Body of pancreas (tissue), 4 donors: ENCODE measurements around the gene PIP5K1A.

Experiments used
- POLR2A ChIP-seq, 3 donors: fragments of 450-650 bp; IDR thresholded peaks; one replicate each; pipeline ENCODE4 v1.6.1; 2016; ENCODE audit warnings: antibody characterized with exemption in 3 of 3, mild to moderate bottlenecking in 2 of 3
- TF ChIP-seq, protein P1 (sequence below), 7 experiments: fragments of 450-650 bp in 4 of 7; fragments of 200-600 bp in 3 of 7; sonication (generic) in 3 of 7; IDR thresholded peaks; one replicate each; pipeline ENCODE4 v1.5.1; 2016 to 2019; ENCODE audit warnings: antibody characterized with exemption in 7 of 7

DNA sequence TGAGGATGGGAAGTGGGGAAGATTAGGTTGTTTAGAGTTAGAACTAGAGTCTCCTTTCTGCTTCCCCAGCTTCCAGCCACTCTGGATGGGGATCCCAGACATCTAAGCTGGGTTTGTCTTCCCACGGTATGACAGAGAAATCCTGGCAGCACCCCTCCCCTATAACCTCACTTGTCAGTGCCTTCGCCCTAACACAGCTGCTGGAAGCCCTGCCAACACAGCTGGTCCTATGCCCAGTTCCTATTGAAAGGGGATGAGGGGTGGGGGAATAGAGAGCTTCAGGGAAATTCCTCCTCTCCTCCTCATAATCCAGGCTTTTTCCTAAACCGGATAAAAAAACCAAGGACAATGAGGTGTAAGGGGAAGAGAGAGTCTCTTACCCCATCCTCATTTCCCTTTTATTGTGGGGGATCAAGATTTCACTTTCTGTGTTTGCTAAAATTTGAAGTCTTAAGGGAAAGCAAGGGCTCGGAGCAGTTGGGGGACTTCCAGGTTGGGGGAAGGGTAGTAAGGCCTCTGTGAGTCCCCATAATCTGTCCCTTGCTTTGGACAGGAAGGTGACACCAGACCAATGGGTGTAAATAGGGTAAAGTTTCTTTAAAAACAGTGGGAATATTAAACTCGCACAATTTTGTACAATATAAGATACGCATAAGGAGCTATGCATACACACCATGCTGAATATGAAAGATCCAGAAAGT lies 23.2 kb upstream of the PIP5K1A start:
- TF ChIP-seq, protein P1, sequence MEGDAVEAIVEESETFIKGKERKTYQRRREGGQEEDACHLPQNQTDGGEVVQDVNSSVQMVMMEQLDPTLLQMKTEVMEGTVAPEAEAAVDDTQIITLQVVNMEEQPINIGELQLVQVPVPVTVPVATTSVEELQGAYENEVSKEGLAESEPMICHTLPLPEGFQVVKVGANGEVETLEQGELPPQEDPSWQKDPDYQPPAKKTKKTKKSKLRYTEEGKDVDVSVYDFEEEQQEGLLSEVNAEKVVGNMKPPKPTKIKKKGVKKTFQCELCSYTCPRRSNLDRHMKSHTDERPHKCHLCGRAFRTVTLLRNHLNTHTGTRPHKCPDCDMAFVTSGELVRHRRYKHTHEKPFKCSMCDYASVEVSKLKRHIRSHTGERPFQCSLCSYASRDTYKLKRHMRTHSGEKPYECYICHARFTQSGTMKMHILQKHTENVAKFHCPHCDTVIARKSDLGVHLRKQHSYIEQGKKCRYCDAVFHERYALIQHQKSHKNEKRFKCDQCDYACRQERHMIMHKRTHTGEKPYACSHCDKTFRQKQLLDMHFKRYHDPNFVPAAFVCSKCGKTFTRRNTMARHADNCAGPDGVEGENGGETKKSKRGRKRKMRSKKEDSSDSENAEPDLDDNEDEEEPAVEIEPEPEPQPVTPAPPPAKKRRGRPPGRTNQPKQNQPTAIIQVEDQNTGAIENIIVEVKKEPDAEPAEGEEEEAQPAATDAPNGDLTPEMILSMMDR (IDR thresholded peaks at IDR 0.05): no peak
- TF ChIP-seq POLR2A (IDR thresholded peaks at IDR 0.05): no peak
